GM12878 (cell line): Measurements from ENCODE around the gene ZNF619. TPM values are rescaled to one million over a fixed set of nuclear protein-coding genes. Genes with fewer than 3 reads are reported as not detected.

Experiments used
- ETV6 ChIP-seq, 2 experiments: fragments of 450-650 bp in 1 of 2; IDR thresholded peaks in 1 of 2; conservative IDR thresholded peaks in 1 of 2; 2 replicates each; pipeline ENCODE4 v1.6.1; 2014; ENCODE audit warnings: antibody characterized with exemption in 1 of 2, borderline replicate concordance in 1 of 2, low read depth in 1 of 2, mild to moderate bottlenecking in 1 of 2, moderate library complexity in 1 of 2
- polyA plus RNA-seq, 11 experiments: library from polyadenylated mRNA; depleted of rRNA in 4 of 11; unstranded in 6 of 11; stranded (reverse) in 5 of 11; fragments of >200 nt; fragmentation: Nextera tagmentation in 4 of 11; fragmentation: Illumina TruSeq in 1 of 11; extraction: Ambion mirVana in 4 of 11; extraction: Trizol in 1 of 11; gene quantifications; 1 replicate in 1 of 11; 2 replicates in 10 of 11; pipeline versions ENCODE4 v1.2.1 to v1.2.3, GENCODE V29; 2011 to 2016; ENCODE audit warnings: inconsistent platforms in 2 of 11, missing spikeins in 2 of 11, low read depth in 1 of 11
- small RNA-seq: library from RNA; depleted of rRNA; stranded (forward); fragments of <200 nt; gene quantifications from one replicate; pipeline ENCODE3, GENCODE V24; 2014
- total RNA-seq, 4 experiments: library from RNA; depleted of rRNA in 3 of 4; stranded (reverse); fragments of >200 nt in 3 of 4; fragmentation: Illumina TruSeq in 1 of 4; extraction: Trizol in 1 of 4; gene quantifications; 2 replicates each; pipeline versions ENCODE4 v1.2.1 to v1.2.3, GENCODE V29; 2013 to 2021

Gene ZNF619
- total and polyA plus RNA-seq, 10 of the 15 experiments (the other 5 are each of a cell fraction or from before 2014, with no cell fraction given), result 0.42 to 7.5 (median 3.7) TPM

DNA sequence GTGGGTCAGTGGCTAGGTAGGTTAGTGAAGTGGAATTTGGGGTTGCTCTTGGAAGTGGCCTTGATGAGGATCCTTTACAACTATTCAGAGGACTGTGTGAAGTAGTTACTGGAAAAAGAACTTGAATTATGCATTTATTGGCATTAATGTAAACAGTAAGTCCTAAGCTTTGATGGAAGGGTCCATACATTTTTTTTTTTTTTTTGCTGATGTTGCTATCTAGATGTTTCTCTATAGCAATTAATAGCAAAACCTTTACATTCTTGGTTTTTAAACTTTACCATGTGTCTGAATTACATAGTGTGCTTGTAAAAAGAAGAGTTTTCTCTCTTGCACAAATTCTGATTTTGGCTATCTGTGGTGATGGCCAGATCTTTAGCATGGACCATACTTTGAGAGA, 57.4 kb downstream of the ZNF619 start (continued):
- TF ChIP-seq ETV6 (conservative IDR thresholded peaks at IDR 0.05 in 1 of 2, IDR thresholded peaks at IDR 0.05 in 1 of 2; ENCODE audit: borderline replicate concordance in 1 of 2, low read depth in 1 of 2), result no peak
- TF ChIP-seq, all 136 proteins: peak for 0

Small RNA genes lying within 50 kb of the gene (small RNA-seq; reads per million reads assigned to genes)
- 0.16 reads per million for gene RNU5B-2P

Other genes with a start within 250 kb of the ZNF619 start
- gene EIF1B, start 167.4 kb upstream of the ZNF619 start, total RNA-seq (2014; rRNA removed), result 15.4 and 18.4 TPM in 2 replicates
- 35.7 and 36.2 TPM in 2 replicates for gene EIF1B, start 167.4 kb upstream of the ZNF619 start, total RNA-seq (2014; rRNA removed; fragmentation: Illumina TruSeq; extraction: Trizol)
- gene EIF1B, start 167.4 kb upstream of the ZNF619 start, total RNA-seq (2021), result 35.7 and 38.9 TPM in 2 replicates
- 28.8 and 34.8 TPM in 2 replicates for gene EIF1B, start 167.4 kb upstream of the ZNF619 start, polyA plus RNA-seq (2011; rRNA removed)
- gene EIF1B, start 167.4 kb upstream of the ZNF619 start, polyA plus RNA-seq (2014; fragmentation: Illumina TruSeq; extraction: Trizol), result 50.0 and 50.2 TPM in 2 replicates
- 10 to 100 TPM; 69.3 to 75.6 TPM for gene EIF1B, start 167.4 kb upstream of the ZNF619 start, polyA plus RNA-seq (2014; fragmentation: Nextera tagmentation; extraction: Ambion mirVana)
- gene EIF1B, start 167.4 kb upstream of the ZNF619 start, polyA plus RNA-seq (2014; rRNA removed), result 31.4 and 32.4 TPM in 2 replicates
- 10 to 100 TPM; 69.4 to 72.5 TPM for gene EIF1B, start 167.4 kb upstream of the ZNF619 start, polyA plus RNA-seq (2016; fragmentation: Nextera tagmentation; extraction: Ambion mirVana)
- not detected in 2 replicates for gene ENTPD3, start 89.9 kb upstream of the ZNF619 start, total RNA-seq (2014; rRNA removed)
- gene ENTPD3, start 89.9 kb upstream of the ZNF619 start, total RNA-seq (2014; rRNA removed; fragmentation: Illumina TruSeq; extraction: Trizol), result not detected in 2 replicates
- not detected in 2 replicates for gene ENTPD3, start 89.9 kb upstream of the ZNF619 start, total RNA-seq (2021)
- not detected in 2 replicates for gene ENTPD3, start 89.9 kb upstream of the ZNF619 start, polyA plus RNA-seq (2011; rRNA removed)
- gene ENTPD3, start 89.9 kb upstream of the ZNF619 start, polyA plus RNA-seq (2014; fragmentation: Illumina TruSeq; extraction: Trizol), result 0.03 TPM in 1 of 2 replicates, not detected in the other
- gene ENTPD3, start 89.9 kb upstream of the ZNF619 start, polyA plus RNA-seq (2014; fragmentation: Nextera tagmentation; extraction: Ambion mirVana), result not detected
- gene ENTPD3, start 89.9 kb upstream of the ZNF619 start, polyA plus RNA-seq (2014; rRNA removed), result not detected in 2 replicates
- gene ENTPD3, start 89.9 kb upstream of the ZNF619 start, polyA plus RNA-seq (2016; fragmentation: Nextera tagmentation; extraction: Ambion mirVana), result not detected
- gene RPL14, start 19.8 kb upstream of the ZNF619 start, total RNA-seq (2014; rRNA removed), result 586 and 696 TPM in 2 replicates
- gene RPL14, start 19.8 kb upstream of the ZNF619 start, total RNA-seq (2014; rRNA removed; fragmentation: Illumina TruSeq; extraction: Trizol), result 1,267 and 1,271 TPM in 2 replicates
- 3,008 and 3,127 TPM in 2 replicates for gene RPL14, start 19.8 kb upstream of the ZNF619 start, total RNA-seq (2021)
- 530 and 533 TPM in 2 replicates for gene RPL14, start 19.8 kb upstream of the ZNF619 start, polyA plus RNA-seq (2011; rRNA removed)
- 1,545 and 1,707 TPM in 2 replicates for gene RPL14, start 19.8 kb upstream of the ZNF619 start, polyA plus RNA-seq (2014; fragmentation: Illumina TruSeq; extraction: Trizol)
- gene RPL14, start 19.8 kb upstream of the ZNF619 start, polyA plus RNA-seq (2014; fragmentation: Nextera tagmentation; extraction: Ambion mirVana), result 1,000 to 10,000 TPM; 1,643 to 2,149 TPM
- 927 and 1,005 TPM in 2 replicates for gene RPL14, start 19.8 kb upstream of the ZNF619 start, polyA plus RNA-seq (2014; rRNA removed)
- gene RPL14, start 19.8 kb upstream of the ZNF619 start, polyA plus RNA-seq (2016; fragmentation: Nextera tagmentation; extraction: Ambion mirVana), result 100 to 1,000 TPM; 806 to 849 TPM
- gene ZNF620, start 28.9 kb downstream of the ZNF619 start, total RNA-seq (2014; rRNA removed), result 1.7 and 2.6 TPM in 2 replicates
- gene ZNF620, start 28.9 kb downstream of the ZNF619 start, total RNA-seq (2014; rRNA removed; fragmentation: Illumina TruSeq; extraction: Trizol), result 4.3 TPM in 2 replicates
- 2.9 and 3.4 TPM in 2 replicates for gene ZNF620, start 28.9 kb downstream of the ZNF619 start, total RNA-seq (2021)
- gene ZNF620, start 28.9 kb downstream of the ZNF619 start, polyA plus RNA-seq (2011; rRNA removed), result 1.3 and 1.7 TPM in 2 replicates
- 2.1 and 3.5 TPM in 2 replicates for gene ZNF620, start 28.9 kb downstream of the ZNF619 start, polyA plus RNA-seq (2014; fragmentation: Illumina TruSeq; extraction: Trizol)
- gene ZNF620, start 28.9 kb downstream of the ZNF619 start, polyA plus RNA-seq (2014; fragmentation: Nextera tagmentation; extraction: Ambion mirVana), result 1 to 10 TPM; 1.3 to 1.7 TPM
- gene ZNF620, start 28.9 kb downstream of the ZNF619 start, polyA plus RNA-seq (2014; rRNA removed), result 2.4 and 3.2 TPM in 2 replicates
- 1 to 10 TPM; 2.4 to 3.8 TPM for gene ZNF620, start 28.9 kb downstream of the ZNF619 start, polyA plus RNA-seq (2016; fragmentation: Nextera tagmentation; extraction: Ambion mirVana)
- 11.4 and 12.1 TPM in 2 replicates for gene ZNF621, start 47.8 kb downstream of the ZNF619 start, total RNA-seq (2014; rRNA removed)
- 12.4 and 12.8 TPM in 2 replicates for gene ZNF621, start 47.8 kb downstream of the ZNF619 start, total RNA-seq (2014; rRNA removed; fragmentation: Illumina TruSeq; extraction: Trizol)
- 14.2 and 16.4 TPM in 2 replicates for gene ZNF621, start 47.8 kb downstream of the ZNF619 start, total RNA-seq (2021)
- 26.3 and 31.5 TPM in 2 replicates for gene ZNF621, start 47.8 kb downstream of the ZNF619 start, polyA plus RNA-seq (2011; rRNA removed)
- gene ZNF621, start 47.8 kb downstream of the ZNF619 start, polyA plus RNA-seq (2014; fragmentation: Illumina TruSeq; extraction: Trizol), result 18.7 and 26.2 TPM in 2 replicates
- 1 to 10 TPM; 2.9 to 4.3 TPM for gene ZNF621, start 47.8 kb downstream of the ZNF619 start, polyA plus RNA-seq (2014; fragmentation: Nextera tagmentation; extraction: Ambion mirVana)
- 11.2 and 13.4 TPM in 2 replicates for gene ZNF621, start 47.8 kb downstream of the ZNF619 start, polyA plus RNA-seq (2014; rRNA removed)
- gene ZNF621, start 47.8 kb downstream of the ZNF619 start, polyA plus RNA-seq (2016; fragmentation: Nextera tagmentation; extraction: Ambion mirVana), result 1 to 10 TPM; 5.8 to 7.8 TPM